ENCODE data around the gene SCUBE1.

DNA sequence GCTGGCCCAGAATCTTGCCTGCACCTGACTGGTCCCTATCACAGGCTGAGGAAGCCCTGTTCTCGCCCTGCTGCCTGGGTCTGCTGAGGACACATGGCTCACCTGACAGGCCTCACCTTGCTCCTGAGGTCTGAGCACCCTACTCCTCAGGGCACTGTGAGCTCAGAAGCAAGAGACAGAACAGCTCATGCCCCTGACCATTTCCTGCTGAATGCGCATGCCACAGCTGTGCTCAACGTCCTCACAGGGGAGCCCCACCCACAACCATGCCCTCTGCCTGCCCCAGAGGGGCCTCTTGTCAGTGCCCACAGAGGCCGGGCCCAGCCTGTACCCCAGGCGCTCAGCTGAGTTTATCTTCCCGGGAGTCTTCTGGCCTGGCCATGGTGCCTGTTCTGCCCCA is 194.6 kb downstream of the SCUBE1 start:
- no peak for TF ChIP-seq POLR2AphosphoS5 (IDR thresholded peaks at IDR 0.05; ENCODE audit: low read depth, low read length)
- TF ChIP-seq, protein P1, sequence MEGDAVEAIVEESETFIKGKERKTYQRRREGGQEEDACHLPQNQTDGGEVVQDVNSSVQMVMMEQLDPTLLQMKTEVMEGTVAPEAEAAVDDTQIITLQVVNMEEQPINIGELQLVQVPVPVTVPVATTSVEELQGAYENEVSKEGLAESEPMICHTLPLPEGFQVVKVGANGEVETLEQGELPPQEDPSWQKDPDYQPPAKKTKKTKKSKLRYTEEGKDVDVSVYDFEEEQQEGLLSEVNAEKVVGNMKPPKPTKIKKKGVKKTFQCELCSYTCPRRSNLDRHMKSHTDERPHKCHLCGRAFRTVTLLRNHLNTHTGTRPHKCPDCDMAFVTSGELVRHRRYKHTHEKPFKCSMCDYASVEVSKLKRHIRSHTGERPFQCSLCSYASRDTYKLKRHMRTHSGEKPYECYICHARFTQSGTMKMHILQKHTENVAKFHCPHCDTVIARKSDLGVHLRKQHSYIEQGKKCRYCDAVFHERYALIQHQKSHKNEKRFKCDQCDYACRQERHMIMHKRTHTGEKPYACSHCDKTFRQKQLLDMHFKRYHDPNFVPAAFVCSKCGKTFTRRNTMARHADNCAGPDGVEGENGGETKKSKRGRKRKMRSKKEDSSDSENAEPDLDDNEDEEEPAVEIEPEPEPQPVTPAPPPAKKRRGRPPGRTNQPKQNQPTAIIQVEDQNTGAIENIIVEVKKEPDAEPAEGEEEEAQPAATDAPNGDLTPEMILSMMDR (IDR thresholded peaks at IDR 0.05) = no peak
